Measurements from ENCODE around the gene OGFOD3.
"Not testable (repeated sequence)": the region's sequence is repeated elsewhere in the genome, so short reads cannot be mapped to it uniquely, and the experiment has no call there.

OGFOD3 gene

DNA sequence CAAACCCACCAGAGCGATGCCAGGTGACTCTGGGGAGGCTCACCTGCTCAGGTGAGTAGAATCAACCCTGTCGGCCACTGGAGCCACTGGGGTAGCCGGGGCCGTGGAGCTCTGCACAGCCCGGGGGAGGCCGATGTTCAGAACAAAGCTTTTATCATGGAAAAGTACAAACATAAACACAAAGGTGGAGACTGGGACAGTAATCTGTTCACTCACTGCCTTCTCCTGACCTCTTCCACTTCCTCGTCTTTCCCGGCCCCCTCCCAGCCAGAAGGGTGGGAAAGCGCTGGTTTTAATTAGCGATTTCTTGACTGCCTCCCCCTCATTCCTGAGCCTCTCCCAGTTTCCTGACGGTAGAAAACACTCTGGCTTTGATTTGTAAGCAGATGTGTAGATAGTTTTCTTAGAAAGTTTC is 69.1 kb downstream of the OGFOD3 start:
- H3K27ac ChIP-seq (ENCODE audit: low read length), result no peak overlapping the region
- no peaks in the 10 kb centered on the region for H3K27me3 ChIP-seq (ENCODE audit: insufficient read depth, low read length)
- no peaks in the 10 kb centered on the region for H3K36me3 ChIP-seq (ENCODE audit: insufficient read depth, low read depth, low read length)
- no peaks in the 10 kb centered on the region for H3K9me3 ChIP-seq (ENCODE audit: insufficient read depth, low read depth, low read length)
- H3K4me1 ChIP-seq (ENCODE audit: insufficient read depth, low read length), result no peaks in the 10 kb centered on the region
- no peak overlapping the region for H3K4me3 ChIP-seq (ENCODE audit: low read length)
- no peak overlapping the region for H3K9ac ChIP-seq (ENCODE audit: low read depth, low read length)

DNA sequence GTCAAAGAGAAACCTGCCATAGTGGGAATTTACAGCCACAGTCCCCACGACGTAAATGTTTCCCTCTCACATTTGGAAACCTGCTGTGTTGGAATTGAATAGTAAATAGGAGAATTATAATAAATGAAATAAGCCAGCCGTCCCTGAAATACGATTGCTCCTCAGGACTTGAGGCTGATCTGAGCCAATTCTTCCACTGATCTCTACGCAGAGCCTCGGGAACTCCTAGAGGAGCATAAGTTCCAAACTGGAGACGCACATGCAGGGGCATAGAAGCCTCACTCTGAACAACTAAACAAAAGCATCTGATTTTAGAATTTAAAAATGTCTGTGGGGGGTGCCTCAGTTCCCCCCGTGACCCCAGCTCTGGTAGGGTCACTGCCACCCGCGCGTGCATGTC is 69.5 kb downstream of the OGFOD3 start:
- H3K9ac ChIP-seq (ENCODE audit: low read depth, low read length), result no peak overlapping the region
- H3K9me3 ChIP-seq (ENCODE audit: insufficient read depth, low read depth, low read length), result no peaks in the 10 kb centered on the region
- H3K36me3 ChIP-seq (ENCODE audit: insufficient read depth, low read depth, low read length), result no peaks in the 10 kb centered on the region
- no peaks in the 10 kb centered on the region for H3K4me1 ChIP-seq (ENCODE audit: insufficient read depth, low read length)
- no peaks in the 10 kb centered on the region for H3K27me3 ChIP-seq (ENCODE audit: insufficient read depth, low read length)
- no peak overlapping the region for H3K4me3 ChIP-seq (ENCODE audit: low read length)
- H3K27ac ChIP-seq (ENCODE audit: low read length), result no peak overlapping the region

DNA sequence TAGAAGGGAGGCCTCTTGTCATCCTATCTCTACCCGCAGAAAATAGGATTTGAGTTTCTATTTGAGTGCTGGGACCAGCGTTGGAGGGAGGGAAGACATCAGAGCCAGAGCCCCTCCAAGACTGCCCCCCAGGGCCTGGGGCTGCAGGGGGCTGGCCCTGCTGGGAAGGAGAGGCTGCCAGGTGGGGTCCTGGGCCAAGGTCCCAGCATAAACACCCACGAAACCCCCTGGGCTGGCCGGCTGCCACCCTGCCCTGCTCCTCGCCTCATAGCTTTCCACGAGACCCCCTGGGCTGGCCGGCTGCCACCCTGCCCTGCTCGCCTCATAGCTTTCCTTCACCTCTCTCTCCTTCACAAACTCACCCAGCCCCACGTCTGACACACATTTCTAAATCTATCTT is 70.0 kb downstream of the OGFOD3 start:
- H3K9me3 ChIP-seq (ENCODE audit: insufficient read depth, low read depth, low read length), result no peaks in the 10 kb centered on the region
- H3K4me1 ChIP-seq (ENCODE audit: insufficient read depth, low read length), result no peaks in the 10 kb centered on the region
- no peaks in the 10 kb centered on the region for H3K36me3 ChIP-seq (ENCODE audit: insufficient read depth, low read depth, low read length)
- H3K9ac ChIP-seq (ENCODE audit: low read depth, low read length), result no peak overlapping the region
- H3K4me3 ChIP-seq (ENCODE audit: low read length), result no peak overlapping the region
- no peak overlapping the region for H3K27ac ChIP-seq (ENCODE audit: low read length)
- no peaks in the 10 kb centered on the region for H3K27me3 ChIP-seq (ENCODE audit: insufficient read depth, low read length)

DNA sequence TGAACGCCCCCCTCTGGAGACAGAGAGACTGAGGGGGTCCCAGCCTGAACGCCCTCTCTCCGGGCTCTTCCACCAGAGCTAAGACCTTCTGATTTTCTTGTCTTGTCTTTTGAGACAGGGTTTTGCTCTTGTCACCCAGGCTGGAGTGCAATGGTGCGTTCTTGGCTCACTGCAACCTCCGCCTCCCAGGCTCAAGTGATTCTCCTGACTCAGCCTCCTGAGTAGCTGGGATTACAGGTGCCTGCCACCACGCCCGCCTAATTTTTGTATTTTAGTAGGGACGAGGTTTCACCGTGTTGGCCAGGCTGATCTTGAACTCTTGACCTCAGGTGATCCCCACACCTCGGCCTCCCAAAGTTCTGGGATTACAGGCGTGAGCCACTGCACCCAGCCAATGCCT is 70.4 kb downstream of the OGFOD3 start:
- not testable (repeated sequence) for H3K9ac ChIP-seq (ENCODE audit: low read depth, low read length); H3K4me3 ChIP-seq (ENCODE audit: low read length); H3K36me3 ChIP-seq (ENCODE audit: insufficient read depth, low read depth, low read length); H3K27ac ChIP-seq (ENCODE audit: low read length); H3K9me3 ChIP-seq (ENCODE audit: insufficient read depth, low read depth, low read length); H3K27me3 ChIP-seq (ENCODE audit: insufficient read depth, low read length); H3K4me1 ChIP-seq (ENCODE audit: insufficient read depth, low read length)

DNA sequence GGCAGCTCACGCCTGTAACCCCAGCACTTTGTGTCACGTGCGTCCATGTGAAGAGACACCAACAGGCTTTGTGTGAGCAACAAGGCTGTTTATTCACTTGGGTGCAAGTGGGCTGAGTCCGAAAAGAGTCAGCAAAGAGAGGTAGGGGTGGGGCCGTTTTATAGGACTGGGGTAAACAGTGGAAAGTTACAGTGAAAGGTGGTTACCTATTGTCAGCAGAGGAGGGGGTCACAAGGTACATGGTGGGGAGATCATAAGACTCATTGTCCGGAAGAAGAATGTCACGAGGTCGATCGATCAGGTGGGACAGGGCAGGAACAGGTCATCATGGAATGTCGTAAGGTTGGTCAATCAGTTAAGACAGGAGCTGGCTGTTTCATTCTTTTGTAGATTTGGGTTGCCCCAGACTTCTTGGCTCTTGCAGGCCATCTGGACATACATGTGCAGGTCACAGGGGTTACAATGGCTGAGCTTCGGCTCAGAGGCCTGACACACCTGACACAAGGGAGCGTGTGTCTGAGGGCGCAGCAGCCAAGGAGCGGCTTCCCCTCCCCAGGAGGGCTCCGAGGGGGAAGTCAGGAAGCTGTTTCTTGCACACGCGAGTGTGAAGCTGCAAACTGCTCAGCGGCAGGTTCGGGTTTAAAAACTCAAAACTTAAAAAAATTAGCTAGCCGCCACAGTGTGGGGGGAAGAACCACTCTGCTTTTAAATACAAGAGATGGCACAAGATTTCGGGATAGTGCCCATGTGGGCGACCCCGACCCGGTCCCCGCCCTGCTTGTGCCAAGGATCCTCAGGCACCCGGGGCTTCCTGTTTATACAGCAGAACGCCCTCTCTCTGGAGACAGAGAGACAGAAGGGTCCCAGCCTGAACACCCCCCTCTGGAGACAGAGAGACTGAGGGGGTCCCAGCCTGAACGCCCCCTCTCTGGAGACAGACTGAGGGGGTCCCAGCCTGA is 71.8 kb downstream of the OGFOD3 start:
- Histone ChIP-seq H3K4me3 (ENCODE audit: low read length) (no peak overlapping the region), H3K36me3 (ENCODE audit: insufficient read depth, low read depth, low read length) (no peaks in the 10 kb centered on the region), H3K4me1 (ENCODE audit: insufficient read depth, low read length) (no peaks in the 10 kb centered on the region), H3K27ac (ENCODE audit: low read length) (no peak overlapping the region), H3K27me3 (ENCODE audit: insufficient read depth, low read length) (no peaks in the 10 kb centered on the region), H3K9ac (ENCODE audit: low read depth, low read length) (no peak overlapping the region), H3K9me3 (ENCODE audit: insufficient read depth, low read depth, low read length) (no peaks in the 10 kb centered on the region)

DNA sequence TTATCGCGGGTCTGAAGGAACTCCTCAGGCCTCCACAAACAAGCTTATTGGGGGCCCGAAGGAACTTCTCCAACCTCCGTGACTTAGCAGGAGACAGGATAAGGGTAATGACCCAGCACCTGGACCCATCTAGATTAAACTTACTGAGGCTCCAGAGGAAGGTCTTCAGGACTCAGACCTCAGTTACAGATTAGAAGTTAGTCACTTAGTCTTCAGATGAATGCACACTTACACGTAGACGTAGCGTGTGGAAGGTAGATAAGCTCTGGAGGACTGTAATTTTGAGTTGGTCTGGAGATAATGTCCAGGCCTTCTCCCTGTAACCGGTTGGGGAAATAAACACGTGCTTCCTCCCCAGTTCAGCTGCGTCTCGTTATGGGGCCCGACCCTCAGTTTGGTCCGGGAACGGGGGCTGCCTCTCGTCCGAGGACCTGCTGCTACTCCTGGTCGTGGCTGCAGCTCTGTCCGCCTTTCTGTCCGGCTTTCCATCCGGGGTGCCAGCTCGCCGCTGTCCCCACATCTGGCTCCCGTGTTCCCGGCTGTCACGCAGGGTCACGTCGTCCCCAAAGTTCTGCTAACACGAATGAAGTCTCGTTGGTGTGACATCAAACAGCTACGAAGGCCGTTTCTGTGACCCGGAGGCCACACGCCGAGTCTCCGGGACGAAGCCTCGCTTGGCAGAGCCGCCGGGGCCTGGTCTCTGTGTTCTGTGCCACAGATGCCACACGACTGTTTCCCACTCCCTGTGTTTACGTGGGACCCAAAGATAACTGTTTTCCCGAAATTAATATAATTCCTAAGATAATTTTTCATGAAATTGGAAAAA is 73.0 kb downstream of the OGFOD3 start:
- Histone ChIP-seq H3K4me1 (ENCODE audit: insufficient read depth, low read length) (no peaks in the 10 kb centered on the region), H3K9ac (ENCODE audit: low read depth, low read length) (no peak overlapping the region), H3K36me3 (ENCODE audit: insufficient read depth, low read depth, low read length) (no peaks in the 10 kb centered on the region)

DNA sequence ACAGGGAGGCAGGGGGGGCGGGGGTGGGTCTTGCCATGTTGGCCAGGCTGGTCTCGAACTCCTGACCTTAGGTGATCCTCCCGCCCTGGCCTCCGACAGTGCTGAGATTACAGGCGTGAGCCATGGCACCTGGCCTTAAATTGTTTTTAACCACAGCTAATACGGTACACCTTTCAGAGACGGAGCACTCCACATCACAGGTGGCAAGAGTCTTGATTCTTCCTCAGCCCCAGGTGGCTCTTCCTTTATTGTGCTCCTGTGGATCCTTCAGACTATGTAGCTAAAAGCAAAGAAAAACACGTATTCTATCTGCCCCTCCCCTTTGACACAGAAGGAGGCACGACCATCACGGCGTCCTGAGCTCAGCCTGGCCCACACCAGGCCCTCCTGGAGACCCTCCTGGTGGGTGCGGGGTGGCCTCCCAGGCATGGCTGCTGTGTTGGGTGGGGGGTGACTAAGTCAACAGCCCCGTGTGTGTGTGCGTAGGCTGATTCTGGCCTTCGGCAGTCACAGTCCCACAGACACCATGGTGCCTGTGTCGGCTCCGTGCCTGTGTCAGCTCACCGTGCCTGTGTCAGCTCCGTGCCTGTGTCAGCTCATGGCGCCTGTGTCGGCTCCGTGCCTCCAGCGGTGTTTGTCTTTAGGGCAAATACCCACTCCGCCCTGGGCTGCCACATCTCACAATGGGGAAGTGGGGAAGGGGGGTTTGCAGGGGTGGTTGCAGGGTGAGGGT is 74.0 kb downstream of the OGFOD3 start:
- H3K4me3 ChIP-seq (ENCODE audit: low read length), result no peak overlapping the region
- H3K27me3 ChIP-seq (ENCODE audit: insufficient read depth, low read length), result peaks cover 3% of the 10 kb centered on the region; the same call in 1 of the 2 replicates
- H3K27ac ChIP-seq (ENCODE audit: low read length), result no peak overlapping the region
- H3K9ac ChIP-seq (ENCODE audit: low read depth, low read length), result no peak overlapping the region
- no peaks in the 10 kb centered on the region for H3K36me3 ChIP-seq (ENCODE audit: insufficient read depth, low read depth, low read length)
- H3K9me3 ChIP-seq (ENCODE audit: insufficient read depth, low read depth, low read length), result peaks cover 5% of the 10 kb centered on the region
- 0 out of 2 replicates have a peak, but pooled peaks cover under 1% of the 10 kb centered on the region for H3K4me1 ChIP-seq (ENCODE audit: insufficient read depth, low read length)

More for the DNA sequence above, 73.0 kb downstream of the OGFOD3 start:
- Histone ChIP-seq H3K27ac (ENCODE audit: low read length) (no peak overlapping the region), H3K9me3 (ENCODE audit: insufficient read depth, low read depth, low read length) (peaks cover 4% of the 10 kb centered on the region), H3K27me3 (ENCODE audit: insufficient read depth, low read length) (no peaks in the 10 kb centered on the region), H3K4me3 (ENCODE audit: low read length) (no peak overlapping the region)

DNA sequence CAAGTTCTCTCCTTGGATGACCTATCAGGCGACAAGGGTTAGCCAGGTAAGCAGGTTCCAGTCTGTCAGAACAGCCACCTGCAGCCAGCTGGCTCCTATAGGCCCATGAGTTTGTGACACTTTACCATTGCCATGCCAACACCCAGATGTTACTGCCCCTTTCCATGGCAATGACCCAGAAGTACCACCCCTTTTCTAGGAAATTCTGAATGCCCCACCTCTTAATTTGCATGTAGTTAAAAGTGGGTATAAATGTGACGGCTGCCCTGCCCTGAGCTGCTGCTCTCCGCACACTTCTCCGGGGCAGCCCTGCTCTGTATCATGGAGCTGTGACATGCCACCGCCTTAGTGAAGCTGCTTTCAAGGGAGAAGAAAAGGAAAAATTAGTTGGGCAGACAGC is 74.8 kb downstream of the OGFOD3 start:
- Histone ChIP-seq H3K9ac (ENCODE audit: low read depth, low read length) (no peak overlapping the region), H3K36me3 (ENCODE audit: insufficient read depth, low read depth, low read length) (no peaks in the 10 kb centered on the region), H3K27ac (ENCODE audit: low read length) (no peak overlapping the region), H3K9me3 (ENCODE audit: insufficient read depth, low read depth, low read length) (peaks cover 5% of the 10 kb centered on the region), H3K27me3 (ENCODE audit: insufficient read depth, low read length) (peaks cover 11% of the 10 kb centered on the region), H3K4me3 (ENCODE audit: low read length) (no peak overlapping the region), H3K4me1 (ENCODE audit: insufficient read depth, low read length) (0 out of 2 replicates have a peak, but pooled peaks cover 3% of the 10 kb centered on the region)

DNA sequence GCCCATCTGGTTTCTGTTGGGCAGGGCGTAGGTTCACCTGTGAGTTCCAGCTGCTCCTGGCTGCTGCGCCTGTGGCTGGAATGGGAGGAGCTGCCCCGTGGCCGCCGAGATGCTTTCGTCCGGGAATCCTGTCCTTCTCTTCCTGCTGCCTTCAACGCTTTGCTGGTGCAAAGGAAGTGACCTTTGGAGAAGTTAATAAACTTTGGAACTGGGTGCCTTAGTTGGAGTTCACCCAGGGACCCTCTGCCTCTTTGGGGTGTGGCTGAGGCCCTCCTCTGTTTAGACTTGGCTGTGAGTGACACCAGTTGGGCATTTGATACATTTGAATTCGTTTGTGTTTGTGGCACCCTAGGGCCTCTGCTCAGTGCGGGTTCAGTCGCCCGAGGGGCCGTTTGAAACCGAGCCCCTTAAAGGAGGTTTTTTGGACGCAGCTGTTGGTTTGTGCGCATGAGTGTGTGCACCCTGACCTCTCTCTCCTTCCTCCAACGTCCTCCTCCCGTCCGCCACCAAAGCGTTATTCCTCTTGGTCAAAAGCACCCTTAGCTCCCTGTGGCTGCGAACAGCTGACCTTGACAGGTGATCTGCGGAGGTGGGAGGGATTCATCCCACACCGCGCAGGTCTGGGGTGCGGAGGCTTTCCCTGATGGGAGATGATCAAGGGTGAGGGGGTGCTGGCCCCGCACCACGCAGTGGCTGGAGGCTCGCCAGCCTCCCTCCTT is 75.9 kb downstream of the OGFOD3 start:
- no peak overlapping the region for H3K9ac ChIP-seq (ENCODE audit: low read depth, low read length)
- peaks cover 21% of the 10 kb centered on the region for H3K27me3 ChIP-seq (ENCODE audit: insufficient read depth, low read length)
- H3K27ac ChIP-seq (ENCODE audit: low read length), result no peak overlapping the region
- H3K36me3 ChIP-seq (ENCODE audit: insufficient read depth, low read depth, low read length), result no peaks in the 10 kb centered on the region
- no peak overlapping the region for H3K4me3 ChIP-seq (ENCODE audit: low read length)
- H3K4me1 ChIP-seq (ENCODE audit: insufficient read depth, low read length), result 0 out of 2 replicates have a peak, but pooled peaks cover 3% of the 10 kb centered on the region
- peaks cover 5% of the 10 kb centered on the region for H3K9me3 ChIP-seq (ENCODE audit: insufficient read depth, low read depth, low read length)

DNA sequence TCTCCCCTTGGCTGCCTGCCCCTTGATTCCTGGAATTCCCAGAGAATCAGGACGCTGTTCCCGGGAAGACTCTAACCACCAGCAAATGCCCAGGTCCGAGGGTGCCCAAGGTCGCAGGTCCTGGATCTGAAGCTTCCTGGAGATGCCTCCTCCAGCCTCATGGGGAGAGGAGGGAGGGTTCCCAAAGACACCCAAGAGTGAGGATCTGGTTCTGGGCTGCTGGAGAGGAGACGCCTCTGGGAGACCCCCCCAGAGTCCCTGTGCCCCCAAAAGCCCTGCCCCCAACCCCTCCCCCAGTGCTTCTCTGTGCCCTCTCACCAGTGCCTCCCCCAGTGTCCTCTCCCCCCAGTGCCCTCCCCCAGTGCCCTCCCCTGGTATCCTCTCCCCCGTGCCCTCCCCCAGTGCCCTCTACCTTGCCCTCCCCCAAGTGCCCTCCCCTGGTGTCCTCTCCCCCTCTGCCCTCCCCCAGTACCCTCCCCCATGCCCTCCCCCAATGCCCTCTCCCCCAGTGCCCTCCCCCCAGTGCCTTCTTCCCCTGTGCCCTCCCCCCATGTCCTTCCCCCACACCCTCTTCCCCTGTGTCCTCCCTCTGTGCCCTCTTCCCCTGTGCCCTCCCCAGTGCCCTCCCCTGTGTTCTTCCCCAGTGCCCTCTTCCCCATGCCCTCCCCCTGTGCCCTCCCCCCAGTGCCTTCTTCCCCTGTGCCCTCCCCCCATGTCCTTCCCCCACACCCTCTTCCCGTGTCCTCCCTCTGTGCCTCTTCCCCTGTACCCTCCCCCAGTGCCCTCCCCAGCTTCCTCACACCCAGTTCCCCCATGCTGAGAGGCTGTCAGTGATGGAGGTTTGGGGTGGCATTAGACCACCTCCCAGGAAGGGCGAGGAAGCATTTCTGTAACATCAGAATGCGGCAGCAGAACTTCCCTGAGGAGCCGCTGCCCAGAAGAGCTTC is 78.5 kb downstream of the OGFOD3 start:
- peaks cover 48% of the 10 kb centered on the region for H3K27me3 ChIP-seq (ENCODE audit: insufficient read depth, low read length)
- H3K9ac ChIP-seq (ENCODE audit: low read depth, low read length), result no peak overlapping the region
- H3K4me3 ChIP-seq (ENCODE audit: low read length), result no peak overlapping the region
- 0 out of 2 replicates have a peak, but pooled peaks cover 3% of the 10 kb centered on the region for H3K4me1 ChIP-seq (ENCODE audit: insufficient read depth, low read length)
- no peaks in the 10 kb centered on the region for H3K36me3 ChIP-seq (ENCODE audit: insufficient read depth, low read depth, low read length)
- H3K9me3 ChIP-seq (ENCODE audit: insufficient read depth, low read depth, low read length), result peaks cover 5% of the 10 kb centered on the region
- H3K27ac ChIP-seq (ENCODE audit: low read length), result no peak overlapping the region
